Caco-2 (cell line): ENCODE data around the gene MUC13. TPM values are rescaled to one million over a fixed set of nuclear protein-coding genes. Genes with fewer than 3 reads are reported as not detected.

Experiments
- BruUV-seq: library from RNA; stranded (reverse); fragments of 400-500 nt; replicated peaks from 2 replicates; lab custom pipeline; 2021; lab: Mats Ljungman, UMichigan
- CTCF ChIA-PET: fragments of 300-600 bp; sonication (Branson Sonifier 250); formaldehyde crosslinking; loops from one replicate; lab custom pipeline; 2022; ENCODE audit warnings: antibody characterized with exemption; lab: Charles Lee
- POLR2A ChIA-PET: fragments of 300-600 bp; sonication (Branson Sonifier 250); formaldehyde crosslinking; loops from one replicate; lab custom pipeline; 2022; ENCODE audit warnings: antibody characterized with exemption; lab: Charles Lee
- DNase-seq, 2 experiments: peaks; one replicate each; pipeline versions ENCODE4 v3.0.0 to v3.0.0-alpha.2; 2020 to 2022
- H3K27me3 ChIP-seq: replicated peaks from 2 replicates; pipeline ENCODE4 v1.6.0; 2011; ENCODE audit warnings: low read length; ENCODE audit not compliant: control insufficient read depth, insufficient read depth
- H3K36me3 ChIP-seq: 2 replicates; pipeline ENCODE4 v1.5.1; 2011; ENCODE audit warnings: low read length; ENCODE audit not compliant: control insufficient read depth, insufficient read depth
- H3K4me1 ChIP-seq: fragments of 250-450 bp; sonication (Bioruptor Pico); 2 replicates; pipeline ENCODE4 v1.5.1; 2020; ENCODE audit warnings: mild to moderate bottlenecking
- H3K4me3 ChIP-seq: 2 replicates; pipeline ENCODE4 v1.5.1; 2011; ENCODE audit warnings: low read depth, mild to moderate bottlenecking, control low read depth, low read length
- H3K9me3 ChIP-seq: fragments of 250-450 bp; sonication (Bioruptor Pico); 2 replicates; pipeline ENCODE4 v1.5.1; 2020; ENCODE audit warnings: mild to moderate bottlenecking, moderate library complexity
- H3K27ac Mint-ChIP-seq: one replicate; pipeline ENCODE4 v1.8.0; 2022; ENCODE audit warnings: mixed read lengths; ENCODE audit not compliant: unreplicated experiment
- H3K27me3 Mint-ChIP-seq: one replicate; pipeline ENCODE4 v1.8.0; 2022; ENCODE audit warnings: mixed read lengths; ENCODE audit not compliant: insufficient read depth, unreplicated experiment
- H3K36me3 Mint-ChIP-seq: one replicate; pipeline ENCODE4 v1.8.0; 2022; ENCODE audit warnings: mild to moderate bottlenecking, mixed read lengths; ENCODE audit not compliant: insufficient read depth, unreplicated experiment
- H3K4me1 Mint-ChIP-seq: one replicate; pipeline ENCODE4 v1.8.0; 2022; ENCODE audit warnings: low read depth, mixed read lengths; ENCODE audit not compliant: unreplicated experiment
- H3K4me3 Mint-ChIP-seq: one replicate; pipeline ENCODE4 v1.8.0; 2022; ENCODE audit warnings: mild to moderate bottlenecking, moderate library complexity, mixed read lengths; ENCODE audit not compliant: unreplicated experiment
- H3K9me3 Mint-ChIP-seq: one replicate; pipeline ENCODE4 v1.8.0; 2022; ENCODE audit warnings: mixed read lengths; ENCODE audit not compliant: unreplicated experiment
- intact Hi-C: fragments of 100-400 bp; cut with micrococcal nuclease; formaldehyde crosslinking; loops from one replicate; pipeline ENCODE4 v1.10.0; 2022; ENCODE audit not compliant: unreplicated experiment
- total RNA-seq: library from RNA; stranded (reverse); gene quantifications from 2 replicates; pipeline ENCODE4 v1.2.3, GENCODE V29; 2022
- TF ChIP-seq, protein P1 (sequence below), 2 experiments: fragments of 200-600 bp in 1 of 2; IDR thresholded peaks; 1 replicate in 1 of 2; 2 replicates in 1 of 2; pipeline versions ENCODE4 v1.5.1 to v1.8.0; 2011 to 2022; ENCODE audit warnings: antibody characterized with exemption in 1 of 2, control low read depth in 1 of 2, inconsistent platforms in 1 of 2, low read depth in 1 of 2, low read length in 1 of 2, mild to moderate bottlenecking in 1 of 2, moderate library complexity in 1 of 2; ENCODE audit not compliant: insufficient read depth in 1 of 2, severe bottlenecking in 1 of 2, unreplicated experiment in 1 of 2

MUC13 gene
- total RNA-seq, 1 experiment from 2014 or later: 3.5 TPM

- intact Hi-C loops: no loop called here
- H3K9me3 Mint-ChIP-seq: no peaks in the 10 kb centered on the region
- H3K27ac Mint-ChIP-seq: no peak overlapping the region
- POLR2A ChIA-PET: no interaction called here
- peaks cover 22% of the 10 kb centered on the region for H3K4me1 ChIP-seq
- BruUV-seq: no TSS peak
- no peaks in the 10 kb centered on the region for H3K27me3 ChIP-seq
- no peak for DNase-seq
- H3K4me1 Mint-ChIP-seq: peaks cover 32% of the 10 kb centered on the region
- TF ChIP-seq, protein P1, sequence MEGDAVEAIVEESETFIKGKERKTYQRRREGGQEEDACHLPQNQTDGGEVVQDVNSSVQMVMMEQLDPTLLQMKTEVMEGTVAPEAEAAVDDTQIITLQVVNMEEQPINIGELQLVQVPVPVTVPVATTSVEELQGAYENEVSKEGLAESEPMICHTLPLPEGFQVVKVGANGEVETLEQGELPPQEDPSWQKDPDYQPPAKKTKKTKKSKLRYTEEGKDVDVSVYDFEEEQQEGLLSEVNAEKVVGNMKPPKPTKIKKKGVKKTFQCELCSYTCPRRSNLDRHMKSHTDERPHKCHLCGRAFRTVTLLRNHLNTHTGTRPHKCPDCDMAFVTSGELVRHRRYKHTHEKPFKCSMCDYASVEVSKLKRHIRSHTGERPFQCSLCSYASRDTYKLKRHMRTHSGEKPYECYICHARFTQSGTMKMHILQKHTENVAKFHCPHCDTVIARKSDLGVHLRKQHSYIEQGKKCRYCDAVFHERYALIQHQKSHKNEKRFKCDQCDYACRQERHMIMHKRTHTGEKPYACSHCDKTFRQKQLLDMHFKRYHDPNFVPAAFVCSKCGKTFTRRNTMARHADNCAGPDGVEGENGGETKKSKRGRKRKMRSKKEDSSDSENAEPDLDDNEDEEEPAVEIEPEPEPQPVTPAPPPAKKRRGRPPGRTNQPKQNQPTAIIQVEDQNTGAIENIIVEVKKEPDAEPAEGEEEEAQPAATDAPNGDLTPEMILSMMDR (IDR thresholded peaks at IDR 0.05; ENCODE audit: insufficient read depth in 1 of 2, low read depth in 1 of 2, low read length in 1 of 2, severe bottlenecking in 1 of 2, unreplicated experiment in 1 of 2): no peak
- no peaks in the 10 kb centered on the region for H3K27me3 Mint-ChIP-seq
- H3K4me3 Mint-ChIP-seq: no peak overlapping the region
- H3K9me3 ChIP-seq: no peaks in the 10 kb centered on the region
- no peaks in the 10 kb centered on the region for H3K36me3 Mint-ChIP-seq
- H3K4me3 ChIP-seq: no peak overlapping the region
- H3K36me3 ChIP-seq: no peaks in the 10 kb centered on the region
- CTCF ChIA-PET: no interaction called here
Measured at GRCh38 chr3:124878561-124879336, 55.8 kb downstream of the MUC13 start.

DNA sequence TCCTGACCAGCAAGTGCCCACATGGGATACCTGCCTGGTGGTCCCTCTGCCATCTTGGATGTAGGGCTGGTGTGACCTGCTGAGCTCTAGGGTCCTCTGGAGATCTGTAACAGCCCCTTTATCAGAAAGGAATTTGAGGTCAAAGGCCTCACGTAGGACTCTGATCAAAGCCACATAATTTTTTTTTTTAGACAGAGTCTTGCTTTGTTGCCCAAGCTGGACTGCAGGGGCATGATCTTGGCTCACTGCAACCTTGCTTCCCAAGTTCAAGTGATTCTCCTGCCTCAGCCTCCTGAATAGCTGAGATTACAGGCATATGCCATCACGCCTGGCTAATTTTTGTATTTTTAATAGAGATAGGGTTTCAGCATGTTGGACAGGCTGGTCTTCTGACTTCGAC lies 56.9 kb downstream of the MUC13 start:
- H3K4me3 ChIP-seq: no peak overlapping the region
- H3K36me3 ChIP-seq: no peaks in the 10 kb centered on the region
- no peak for DNase-seq
- peaks cover 22% of the 10 kb centered on the region for H3K4me1 ChIP-seq
- no peak overlapping the region for H3K4me3 Mint-ChIP-seq
- ChIA-PET CTCF (interaction anchor here (0.6 kb wide), 1 partner anchor 845 kb away, joined by 3 read pairs; no protein-coding TSS in a partner anchor), POLR2A (interaction anchor here (0.7 kb wide), 1 partner anchor 43 kb away, joined by 5 read pairs; no protein-coding TSS in a partner anchor)
- TF ChIP-seq, protein P1 (IDR thresholded peaks at IDR 0.05; ENCODE audit: insufficient read depth in 1 of 2, low read depth in 1 of 2, low read length in 1 of 2, severe bottlenecking in 1 of 2, unreplicated experiment in 1 of 2): no peak
- intact Hi-C loops: no loop called here
- H3K36me3 Mint-ChIP-seq: no peaks in the 10 kb centered on the region
- H3K27me3 Mint-ChIP-seq: no peaks in the 10 kb centered on the region
- BruUV-seq: no TSS peak
- H3K4me1 Mint-ChIP-seq: peaks cover 32% of the 10 kb centered on the region
- no peaks in the 10 kb centered on the region for H3K9me3 Mint-ChIP-seq
- H3K27me3 ChIP-seq: no peaks in the 10 kb centered on the region
- no peaks in the 10 kb centered on the region for H3K9me3 ChIP-seq
- no peak overlapping the region for H3K27ac Mint-ChIP-seq

GRCh38 chr3:124876401-124876878 lies 58.1 kb downstream of the MUC13 start:
- H3K27me3 ChIP-seq: no peaks in the 10 kb centered on the region
- no peaks in the 10 kb centered on the region for H3K9me3 ChIP-seq
- no peak for DNase-seq
- TF ChIP-seq, protein P1 (IDR thresholded peaks at IDR 0.05; ENCODE audit: insufficient read depth in 1 of 2, low read depth in 1 of 2, low read length in 1 of 2, severe bottlenecking in 1 of 2, unreplicated experiment in 1 of 2): no peak
- no peaks in the 10 kb centered on the region for H3K36me3 Mint-ChIP-seq
- peaks cover 32% of the 10 kb centered on the region for H3K4me1 Mint-ChIP-seq
- H3K9me3 Mint-ChIP-seq: no peaks in the 10 kb centered on the region
- no peak overlapping the region for H3K4me3 Mint-ChIP-seq
- intact Hi-C loops: no loop called here
- no peaks in the 10 kb centered on the region for H3K27me3 Mint-ChIP-seq
- no peak overlapping the region for H3K27ac Mint-ChIP-seq
- H3K36me3 ChIP-seq: no peaks in the 10 kb centered on the region
- peaks cover 22% of the 10 kb centered on the region for H3K4me1 ChIP-seq
- BruUV-seq: no TSS peak
- POLR2A ChIA-PET: no interaction called here
- H3K4me3 ChIP-seq: no peak overlapping the region
- CTCF ChIA-PET: no interaction called here
